DND-41 (cell line): ENCODE data around the gene VKORC1.

Experiments used
- EZH2 ChIP-seq: IDR thresholded peaks from 3 replicates; pipeline ENCODE4 v1.6.1; 2012; ENCODE audit warnings: borderline replicate concordance, low read depth, mild to moderate bottlenecking, moderate library complexity, low read length, inconsistent platforms; ENCODE audit not compliant: severe bottlenecking
- TF ChIP-seq, protein P1 (sequence below): IDR thresholded peaks from 2 replicates; pipeline ENCODE4 v1.5.1; 2012; ENCODE audit warnings: borderline replicate concordance, low read length, moderate library complexity, mild to moderate bottlenecking; ENCODE audit not compliant: poor library complexity, severe bottlenecking; ENCODE audit errors: extremely low read depth

DNA sequence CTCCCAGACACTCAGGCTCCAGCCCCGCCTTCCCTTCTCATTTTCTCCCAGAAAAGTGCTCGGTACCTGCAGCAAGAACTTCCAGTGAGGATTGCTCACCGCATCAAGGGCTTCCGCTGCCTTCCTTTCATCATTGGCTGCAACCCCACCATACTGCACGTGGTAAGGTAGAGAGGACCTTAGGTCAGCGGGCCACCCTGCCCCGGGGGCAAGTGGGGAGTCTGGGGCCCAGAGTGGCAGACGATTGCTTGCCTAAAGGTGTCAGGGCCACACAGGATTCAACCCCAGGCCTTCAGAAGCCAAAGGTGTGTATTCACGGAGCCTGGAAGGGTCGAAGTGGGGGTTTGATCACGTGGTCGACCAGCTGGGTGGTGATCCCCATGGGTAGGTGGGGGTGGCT is 15.0 kb upstream of the VKORC1 start:
- TF ChIP-seq, protein P1, sequence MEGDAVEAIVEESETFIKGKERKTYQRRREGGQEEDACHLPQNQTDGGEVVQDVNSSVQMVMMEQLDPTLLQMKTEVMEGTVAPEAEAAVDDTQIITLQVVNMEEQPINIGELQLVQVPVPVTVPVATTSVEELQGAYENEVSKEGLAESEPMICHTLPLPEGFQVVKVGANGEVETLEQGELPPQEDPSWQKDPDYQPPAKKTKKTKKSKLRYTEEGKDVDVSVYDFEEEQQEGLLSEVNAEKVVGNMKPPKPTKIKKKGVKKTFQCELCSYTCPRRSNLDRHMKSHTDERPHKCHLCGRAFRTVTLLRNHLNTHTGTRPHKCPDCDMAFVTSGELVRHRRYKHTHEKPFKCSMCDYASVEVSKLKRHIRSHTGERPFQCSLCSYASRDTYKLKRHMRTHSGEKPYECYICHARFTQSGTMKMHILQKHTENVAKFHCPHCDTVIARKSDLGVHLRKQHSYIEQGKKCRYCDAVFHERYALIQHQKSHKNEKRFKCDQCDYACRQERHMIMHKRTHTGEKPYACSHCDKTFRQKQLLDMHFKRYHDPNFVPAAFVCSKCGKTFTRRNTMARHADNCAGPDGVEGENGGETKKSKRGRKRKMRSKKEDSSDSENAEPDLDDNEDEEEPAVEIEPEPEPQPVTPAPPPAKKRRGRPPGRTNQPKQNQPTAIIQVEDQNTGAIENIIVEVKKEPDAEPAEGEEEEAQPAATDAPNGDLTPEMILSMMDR: no peak
- no peak for TF ChIP-seq EZH2
